ENCODE data around the gene MPRIP.

MPRIP gene

DNA sequence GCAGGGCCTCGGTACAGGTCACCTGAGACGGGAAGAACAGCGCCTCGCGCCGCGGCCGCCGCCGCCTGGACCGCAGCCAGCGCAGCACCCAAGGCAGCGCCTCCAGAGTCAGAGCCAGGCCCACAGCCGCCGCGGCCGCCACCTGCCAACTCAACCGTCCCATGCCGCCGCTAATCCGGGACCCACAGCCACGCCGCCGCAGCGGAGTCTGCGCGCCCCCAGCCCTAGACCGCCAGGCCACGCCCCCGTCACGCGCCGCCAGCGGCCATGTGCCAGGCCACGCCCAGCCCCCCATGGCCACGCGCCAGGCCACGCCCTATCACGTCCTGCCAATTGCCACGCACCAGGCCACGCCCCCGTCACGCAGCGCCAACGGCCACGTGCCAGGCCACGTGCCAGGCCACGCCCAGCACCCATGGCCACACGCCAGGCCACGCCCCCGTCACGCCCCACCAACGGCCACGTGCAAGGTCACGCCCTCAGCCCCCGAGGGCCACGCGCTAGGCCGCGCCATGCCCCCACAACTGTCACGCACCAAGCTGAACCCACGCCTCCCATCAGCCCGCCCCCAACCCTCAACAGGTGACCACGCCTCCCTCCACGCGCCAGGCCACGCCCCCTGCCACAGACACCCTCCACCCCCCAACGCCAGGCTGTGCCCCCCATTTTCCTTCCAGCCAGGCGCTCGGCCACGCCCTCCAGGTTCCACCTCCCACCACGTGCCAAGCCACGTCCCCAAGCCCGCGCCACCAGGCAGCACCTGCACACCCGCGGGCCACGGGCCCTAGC is 164.1 kb downstream of the MPRIP start, which contains the start of gene PLD6:
Gene PLD6, minus strand, starts transcription at position 210 of the 789 bp plus-strand sequence. Its CDS starts 47 bp downstream, at position 163.
- peak; percentile 68 to 71 for DNase-seq (ENCODE audit: low read depth in 2 of 2)

DNA sequence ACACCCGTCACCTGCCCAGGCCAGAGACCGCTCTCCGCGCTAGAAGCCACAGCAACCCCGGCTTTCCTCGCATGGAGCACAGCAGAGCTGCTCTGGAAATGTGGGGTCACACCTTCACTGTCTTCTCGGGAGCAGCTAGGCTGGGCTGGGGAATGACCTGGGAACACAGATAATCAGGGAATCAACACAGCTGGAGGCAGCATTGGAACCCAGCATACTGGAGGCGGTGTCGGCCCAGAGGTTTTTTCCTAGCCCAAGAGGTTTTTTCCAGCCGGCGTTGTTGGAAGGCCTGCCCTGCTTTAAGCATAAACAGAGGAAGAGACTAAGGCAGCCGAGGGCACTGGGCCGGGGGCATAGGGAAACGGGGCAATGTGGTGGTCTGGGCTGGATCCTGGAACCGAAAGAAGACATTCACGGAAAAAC is 164.7 kb downstream of the MPRIP start:
- no peak for DNase-seq (ENCODE audit: low read depth in 2 of 2)

DNA sequence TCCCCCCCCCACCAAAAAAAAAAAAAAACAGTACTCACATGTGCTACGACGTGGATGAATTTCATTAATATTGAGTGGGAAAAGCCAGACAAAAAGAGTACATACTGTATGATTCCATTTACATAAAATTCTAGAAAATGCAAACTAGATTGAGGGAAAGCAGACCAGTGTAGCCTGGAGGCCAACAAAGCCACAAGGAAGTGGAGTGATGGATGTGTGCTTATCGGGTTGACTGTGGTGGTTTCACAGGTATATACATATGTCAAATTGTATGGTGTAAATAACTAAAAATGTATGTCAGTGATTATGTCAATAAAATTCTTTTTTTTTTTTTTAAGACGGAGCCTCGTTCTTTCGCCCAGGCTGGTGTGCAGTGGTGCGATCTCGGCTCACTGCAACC is 165.7 kb downstream of the MPRIP start:
- DNase-seq (ENCODE audit: low read depth in 2 of 2), result no peak

DNA sequence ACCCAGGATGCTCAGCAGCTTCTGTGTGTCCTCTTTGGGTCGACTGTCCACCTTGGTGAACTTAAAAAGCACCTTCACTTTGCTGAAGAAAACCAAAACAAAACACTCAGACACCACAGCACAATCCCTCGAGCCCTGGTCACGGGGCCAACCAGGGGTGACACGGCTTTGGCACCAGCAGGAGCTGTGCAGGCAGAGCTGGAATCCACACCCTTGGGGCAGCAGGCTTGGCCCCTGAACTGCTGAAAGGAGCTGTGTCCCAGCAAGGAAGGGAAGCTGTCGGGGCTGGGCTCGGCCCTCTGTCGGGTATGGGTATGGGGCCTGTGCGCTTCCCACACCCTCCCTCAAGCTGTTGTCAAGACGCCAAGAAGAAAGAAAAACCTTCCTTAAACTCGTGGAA is 171.5 kb downstream of the MPRIP start:
- DNase-seq (ENCODE audit: low read depth in 2 of 2), result no peak

DNA sequence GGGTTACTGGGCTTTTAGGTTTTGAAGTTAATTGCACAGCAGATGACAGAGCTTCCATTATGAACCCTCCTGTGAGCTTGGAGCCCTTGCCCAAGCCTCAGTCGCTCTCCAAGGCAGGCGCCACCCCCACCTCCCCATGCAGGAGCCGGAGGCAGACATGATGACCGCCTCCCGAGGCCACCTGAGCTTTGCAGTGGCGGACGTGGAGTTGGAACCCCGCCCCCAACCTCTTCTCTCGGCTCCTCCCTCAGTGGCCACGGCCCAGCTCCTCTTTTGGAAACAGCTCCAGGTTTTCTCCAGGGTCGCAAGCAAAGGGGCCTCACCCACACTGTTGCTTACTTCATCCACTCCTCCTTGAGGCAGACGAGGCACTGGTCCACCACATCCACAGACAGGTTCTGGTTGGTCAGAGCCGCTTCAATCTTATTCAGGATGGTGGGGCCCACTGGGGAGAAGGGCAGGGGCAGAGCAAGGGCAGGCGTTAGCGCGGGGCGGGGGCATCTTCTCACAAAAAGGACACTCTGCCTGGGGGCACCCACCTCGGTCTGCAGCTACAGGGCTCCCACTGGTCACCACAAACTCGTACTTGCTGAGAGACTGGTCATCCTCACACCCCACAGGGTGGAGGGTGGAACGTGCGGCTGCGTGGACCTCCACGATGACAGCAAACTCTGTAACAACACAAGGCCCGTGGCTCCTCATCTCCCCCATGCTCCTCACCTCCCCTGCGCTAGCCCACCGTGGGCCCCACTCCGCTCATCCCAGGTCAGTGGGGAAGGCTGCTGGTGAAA is 172.6 kb downstream of the MPRIP start:
- DNase-seq (ENCODE audit: low read depth in 2 of 2), result no peak

DNA sequence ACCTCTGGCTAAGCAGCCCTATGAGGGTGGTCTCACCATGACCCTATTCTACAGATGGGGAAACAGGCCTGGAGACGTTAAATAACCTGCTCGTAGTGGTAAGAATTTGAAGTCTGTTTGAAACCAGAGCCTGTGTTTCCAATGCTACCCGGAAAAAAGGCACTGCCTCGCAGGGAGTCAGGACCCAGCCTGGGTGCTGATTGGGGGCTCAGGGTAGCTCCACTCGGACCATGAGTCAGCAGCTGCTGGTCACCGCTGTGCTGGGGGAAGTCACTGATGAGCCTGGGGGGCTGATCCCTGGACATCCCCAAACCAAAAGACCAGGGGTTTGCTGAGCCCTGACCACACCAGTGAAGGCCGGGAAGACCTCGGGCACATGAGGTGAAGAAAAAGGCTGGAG is 173.3 kb downstream of the MPRIP start:
- DNase-seq (ENCODE audit: low read depth in 2 of 2), result no peak

DNA sequence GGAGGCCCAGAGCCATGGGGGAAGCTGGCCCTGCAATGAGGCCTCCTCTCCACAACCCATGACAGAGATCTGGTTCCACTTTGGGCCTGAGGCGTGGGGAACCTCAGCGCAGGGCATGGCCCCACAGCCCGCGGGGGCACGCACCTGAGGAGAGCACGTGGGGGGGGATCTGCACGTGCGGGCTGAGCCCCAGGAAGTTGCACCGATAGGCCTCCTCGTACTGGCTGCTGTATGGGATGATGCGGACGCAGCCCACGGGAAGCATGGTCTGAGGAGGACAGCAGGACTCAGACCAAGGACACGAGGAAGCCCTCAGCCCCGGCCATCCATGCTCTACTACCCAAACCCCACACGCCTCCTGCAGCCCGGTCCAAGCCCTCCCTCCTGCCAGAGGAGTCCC is 174.0 kb downstream of the MPRIP start:
- no peak for DNase-seq (ENCODE audit: low read depth in 2 of 2)

DNA sequence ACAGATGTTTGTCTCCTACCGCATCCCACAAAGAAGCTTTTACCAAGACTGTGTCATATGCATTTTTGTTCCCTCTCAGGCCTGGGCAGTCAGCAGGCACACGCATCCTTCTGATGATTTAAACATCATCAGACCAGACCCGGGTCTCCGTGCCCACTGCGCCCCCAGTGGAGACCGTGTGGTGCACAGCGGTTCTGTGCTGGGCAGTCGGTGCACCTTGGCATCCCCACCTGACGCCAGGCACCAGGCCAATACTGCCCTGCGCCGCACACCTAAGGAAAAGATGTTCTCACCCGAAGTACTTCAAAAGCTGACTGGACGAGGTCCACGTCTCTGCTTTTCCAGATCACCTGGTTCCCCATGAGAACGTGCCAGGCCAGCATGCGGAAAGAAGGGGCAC is 174.5 kb downstream of the MPRIP start:
- DNase-seq (ENCODE audit: low read depth in 2 of 2), result no peak

DNA sequence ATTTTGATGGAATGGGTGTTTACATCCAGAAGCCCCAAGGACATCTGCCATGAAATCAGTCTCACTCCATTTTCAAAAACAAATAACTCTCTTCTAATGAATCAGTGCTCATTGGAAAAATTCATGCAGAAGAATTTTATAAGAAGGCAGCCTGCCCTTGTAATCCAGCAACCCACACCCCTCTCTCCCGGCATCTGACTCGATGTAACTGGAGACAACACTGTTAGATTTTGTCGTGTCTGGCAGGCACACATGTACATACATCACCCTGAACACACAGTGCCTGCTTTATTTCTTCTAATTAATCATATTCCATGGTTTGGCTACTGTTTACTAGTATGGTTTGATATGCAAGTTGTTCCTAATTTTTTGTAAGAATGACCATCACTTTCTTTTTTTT is 175.7 kb downstream of the MPRIP start:
- DNase-seq (ENCODE audit: low read depth in 2 of 2), result no peak

DNA sequence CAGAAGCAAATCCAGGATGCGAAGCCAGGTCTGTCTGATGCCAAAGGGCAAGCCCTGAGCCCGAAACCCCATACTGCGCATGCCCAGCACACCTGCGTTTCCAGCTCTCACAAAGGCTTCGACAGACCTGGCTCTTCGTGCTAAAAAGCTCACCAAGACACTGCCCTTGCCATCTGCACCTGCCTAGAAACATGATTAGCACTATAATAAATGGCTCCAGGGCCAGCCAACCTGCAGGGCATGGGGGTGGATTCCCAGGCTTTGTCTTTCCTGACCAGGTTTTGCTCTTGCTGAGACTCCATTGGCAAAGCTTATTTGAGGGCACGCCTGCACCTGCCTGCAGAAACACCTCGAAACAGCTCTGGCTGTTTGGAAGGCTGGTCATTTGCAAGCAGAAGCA is 178.3 kb downstream of the MPRIP start:
- DNase-seq (ENCODE audit: low read depth in 2 of 2), result no peak

DNA sequence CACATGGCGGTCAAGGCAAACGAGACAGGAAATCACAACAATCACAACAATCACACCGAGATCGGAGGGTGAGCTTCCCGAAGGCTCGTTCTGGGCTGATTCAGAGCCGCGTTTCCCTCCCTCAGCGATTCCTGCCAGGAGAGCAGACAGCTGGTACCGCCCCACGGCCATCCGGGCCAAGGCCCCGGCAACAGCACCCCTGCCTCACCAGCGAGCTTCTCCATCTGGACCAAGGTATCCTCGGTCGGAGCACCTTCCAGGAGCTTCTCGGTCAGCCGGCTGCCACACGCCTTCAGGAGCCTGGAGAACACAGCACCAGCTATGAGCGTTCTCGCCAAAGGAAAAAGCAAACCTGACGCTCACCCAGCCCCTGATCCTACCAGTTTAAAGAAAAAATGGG is 179.1 kb downstream of the MPRIP start:
- no peak for DNase-seq (ENCODE audit: low read depth in 2 of 2)

DNA sequence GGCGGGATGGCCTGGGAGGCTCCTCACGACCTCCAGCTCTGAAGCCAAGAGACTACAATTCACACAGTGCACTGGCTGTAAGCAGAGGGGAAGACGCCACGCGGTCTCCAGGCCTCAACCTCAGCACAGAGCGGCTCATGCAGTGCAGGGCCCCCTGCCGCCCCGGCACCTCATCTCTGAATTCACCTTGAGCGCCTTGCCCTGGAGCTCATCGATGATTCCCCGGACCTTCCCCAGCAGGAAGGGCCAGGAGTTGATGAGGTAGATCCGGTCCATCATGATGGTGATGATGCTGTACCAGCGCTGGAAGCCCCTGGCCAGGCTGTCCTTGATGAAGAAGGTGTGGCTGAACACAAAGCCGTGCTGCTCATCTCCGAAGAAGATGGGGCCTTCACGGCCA is 181.5 kb downstream of the MPRIP start:
- no peak for DNase-seq (ENCODE audit: low read depth in 2 of 2)

DNA sequence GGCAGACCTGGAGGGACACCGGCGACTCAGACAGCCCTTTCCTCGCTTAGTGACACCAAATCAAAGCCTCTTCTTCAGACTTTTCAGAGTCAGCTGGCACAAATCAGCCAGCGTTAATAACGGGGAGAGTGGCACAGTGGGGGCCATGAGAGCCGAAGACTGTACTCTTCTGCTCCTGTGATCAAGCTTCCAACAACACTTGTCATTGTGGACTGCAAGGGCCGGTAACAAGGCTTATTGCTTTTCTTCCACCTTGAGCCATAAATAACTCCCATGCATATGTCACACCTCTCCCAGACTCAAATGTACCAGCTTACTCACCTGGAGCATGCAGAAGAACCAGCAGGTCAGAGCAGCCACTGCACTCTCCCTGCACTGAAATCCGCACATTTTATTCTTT is 181.9 kb downstream of the MPRIP start:
- no peak for DNase-seq (ENCODE audit: low read depth in 2 of 2)

DNA sequence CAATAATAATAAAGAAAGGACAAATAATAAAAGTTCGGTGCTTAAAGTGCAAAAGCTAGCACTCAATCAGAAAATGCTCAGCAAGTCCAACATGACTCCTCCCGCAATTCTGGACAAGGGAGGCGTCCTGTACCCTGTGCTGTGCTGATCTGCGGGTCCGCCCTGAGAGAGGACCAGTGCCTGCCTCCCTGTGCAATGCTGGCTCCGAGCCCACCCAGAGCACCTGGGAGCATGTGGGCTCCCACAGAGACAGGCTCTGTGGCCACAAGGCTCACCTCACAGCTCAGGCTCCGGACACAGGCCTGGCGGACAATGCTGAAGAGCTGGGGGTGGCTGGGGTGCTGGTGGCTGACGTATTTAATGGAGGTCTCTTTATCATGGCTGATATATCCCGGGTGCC is 183.6 kb downstream of the MPRIP start:
- DNase-seq (ENCODE audit: low read depth in 2 of 2), result no peak

DNA sequence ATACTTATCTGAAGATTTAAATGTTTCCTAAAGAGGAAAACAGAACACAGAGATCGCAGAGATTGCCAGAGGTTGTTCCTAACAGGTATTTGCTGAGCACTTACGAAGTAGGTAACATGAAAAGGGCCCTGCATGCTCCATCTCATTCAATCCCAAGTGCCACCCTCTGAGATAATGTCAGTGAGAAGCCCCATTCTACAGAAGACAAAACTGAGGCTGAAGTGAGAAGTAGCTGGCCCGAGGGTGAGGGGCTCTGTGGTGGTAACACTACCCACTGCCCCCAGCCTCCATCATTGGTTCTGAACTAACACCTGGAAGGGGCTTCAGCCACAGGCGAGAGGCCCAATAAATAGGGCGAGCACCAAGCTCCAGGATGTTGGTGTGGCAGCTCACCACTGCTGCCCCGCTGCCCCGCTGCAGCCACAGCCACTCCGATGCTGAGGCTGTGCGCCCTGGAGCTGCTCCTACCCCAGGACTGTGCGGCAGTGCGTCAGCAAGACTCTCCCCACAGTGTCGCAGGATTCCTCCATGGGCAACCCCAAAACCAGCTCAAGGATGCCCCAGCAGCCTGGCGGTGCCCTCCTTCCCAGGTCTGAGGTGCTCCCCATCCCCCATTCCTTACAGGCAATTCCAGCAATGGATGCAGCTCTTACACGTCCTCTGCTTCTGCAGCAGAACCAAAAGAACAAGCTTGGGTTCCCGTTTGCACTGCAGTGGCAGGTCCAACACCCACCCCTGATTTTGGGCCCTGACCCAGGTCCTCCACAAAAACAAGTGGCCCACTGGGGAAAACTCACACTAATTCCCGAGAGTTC is 184.4 kb downstream of the MPRIP start:
- DNase-seq (ENCODE audit: low read depth in 2 of 2), result no peak

DNA sequence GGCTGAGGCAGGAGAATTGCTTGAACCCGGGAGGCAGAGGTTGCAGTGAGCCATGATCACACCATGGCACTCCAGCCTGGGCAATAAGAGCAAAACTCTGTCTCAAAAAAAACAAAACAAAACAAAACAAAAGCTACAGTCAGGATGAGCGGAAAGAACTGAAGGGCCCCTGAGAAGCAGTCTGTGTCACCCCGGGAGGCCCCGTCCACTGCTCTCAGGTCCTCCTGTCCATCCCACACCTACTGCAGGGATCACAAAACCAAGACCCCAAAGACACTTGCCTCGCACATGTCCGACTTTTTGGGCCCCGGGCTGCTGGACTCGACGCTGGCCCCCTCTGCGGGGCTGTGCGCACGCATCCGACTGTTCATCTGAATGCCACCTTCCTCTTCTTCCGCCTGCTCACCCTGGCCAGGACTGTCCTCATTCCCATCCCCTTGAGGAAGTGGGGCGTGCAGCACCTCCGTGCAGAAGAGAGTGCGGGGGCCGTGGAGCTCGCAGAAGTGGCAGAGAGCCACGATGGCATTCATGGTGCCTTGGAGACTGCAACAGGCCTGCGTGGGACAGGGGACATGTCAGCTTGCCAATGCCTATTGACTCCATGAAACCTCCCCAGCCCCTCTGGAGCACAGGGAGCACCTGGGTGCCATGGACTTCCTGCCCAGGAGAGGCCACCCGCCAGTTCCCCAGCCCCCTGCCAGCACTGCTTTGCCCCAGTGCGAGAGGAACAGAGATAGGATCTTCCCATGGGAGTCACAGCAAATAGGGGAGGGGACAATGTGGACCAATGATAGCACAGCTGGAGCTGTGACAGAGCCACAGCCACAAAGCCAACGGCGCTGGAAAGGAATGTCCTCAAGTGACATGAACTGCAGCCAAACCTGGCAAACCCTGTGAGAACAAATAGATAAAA is 185.6 kb downstream of the MPRIP start:
- no peak for DNase-seq (ENCODE audit: low read depth in 2 of 2)

DNA sequence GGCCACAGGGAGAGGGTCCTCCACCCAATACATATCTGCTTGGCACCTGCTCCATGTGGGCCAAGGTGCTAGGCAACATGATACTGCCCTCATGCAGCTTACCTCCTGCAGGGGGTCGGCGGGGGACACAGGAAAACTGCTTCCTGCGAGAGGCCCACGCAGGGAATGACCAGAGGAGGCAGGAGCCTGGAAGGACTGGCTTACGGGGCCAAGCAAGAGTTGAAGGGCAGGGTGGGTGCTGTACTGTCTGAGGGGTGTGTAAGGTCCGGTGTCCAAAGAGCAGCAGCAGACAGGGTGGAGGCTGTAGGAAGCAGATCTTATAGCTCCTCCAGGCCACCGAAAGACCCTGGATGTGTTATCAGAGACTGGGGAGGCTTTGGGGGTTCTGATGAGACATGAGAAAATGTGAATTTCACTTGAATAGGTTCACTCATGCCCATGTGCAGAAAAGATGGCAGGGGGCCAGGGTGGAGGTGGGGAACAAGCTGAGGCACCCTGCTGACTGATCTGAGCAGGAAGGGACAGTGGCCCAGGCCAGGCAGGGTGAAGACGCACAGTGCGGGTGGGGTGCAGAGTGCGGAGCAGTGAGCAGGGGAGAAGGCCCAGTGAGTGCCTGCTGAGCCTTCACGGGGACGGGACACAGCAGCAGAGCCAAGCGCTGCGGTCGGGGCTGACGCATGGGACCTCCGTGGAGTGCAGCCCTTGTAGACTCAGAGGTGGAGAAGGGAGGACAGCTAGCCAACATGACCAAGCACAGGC is 186.4 kb downstream of the MPRIP start:
- no peak for DNase-seq (ENCODE audit: low read depth in 2 of 2)

DNA sequence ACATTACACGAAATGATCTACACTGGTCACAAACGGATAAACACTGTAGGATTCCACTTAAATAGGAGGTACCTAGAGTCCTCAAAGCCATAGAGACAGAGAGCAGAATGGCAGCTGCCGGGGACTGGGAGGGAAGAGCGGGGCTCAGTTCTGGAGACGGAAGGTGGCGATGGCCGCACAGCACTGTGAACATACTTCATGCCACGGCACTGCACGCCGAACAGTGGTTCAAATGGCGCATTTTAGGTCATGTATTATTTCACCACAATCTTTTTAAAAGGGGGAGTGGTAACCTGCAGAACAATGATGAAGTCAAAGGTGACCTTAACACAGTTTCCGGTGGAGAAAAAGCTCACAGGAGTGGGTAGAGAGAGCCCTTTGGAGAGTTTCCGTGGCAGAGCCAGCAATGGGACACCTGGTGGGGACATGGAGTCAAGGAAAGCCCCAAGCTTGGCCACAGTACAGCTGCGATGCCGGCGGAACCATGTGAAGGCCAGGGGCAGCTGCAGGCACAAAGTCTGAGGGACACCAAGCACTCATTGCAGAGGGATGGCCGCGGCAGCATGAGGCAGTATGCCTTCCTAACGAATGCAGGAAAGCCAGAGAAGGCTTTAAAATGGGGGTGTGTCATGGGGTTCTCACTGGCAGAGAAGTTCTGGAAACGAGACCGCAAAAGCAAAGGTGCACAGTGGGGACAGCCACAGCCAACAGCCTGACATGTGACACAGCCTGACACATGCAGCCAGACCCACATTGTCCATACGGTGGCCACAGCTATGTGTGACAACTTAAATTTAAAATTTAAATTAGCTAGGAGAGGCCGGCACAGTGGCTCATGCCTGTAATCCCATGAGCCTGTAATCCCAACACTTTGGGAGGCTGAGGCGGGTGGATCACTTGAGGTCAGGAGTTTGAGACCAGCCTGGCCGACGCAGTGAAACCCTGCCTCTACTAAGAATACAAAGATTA is 187.4 kb downstream of the MPRIP start:
- DNase-seq (ENCODE audit: low read depth in 2 of 2), result no peak

DNA sequence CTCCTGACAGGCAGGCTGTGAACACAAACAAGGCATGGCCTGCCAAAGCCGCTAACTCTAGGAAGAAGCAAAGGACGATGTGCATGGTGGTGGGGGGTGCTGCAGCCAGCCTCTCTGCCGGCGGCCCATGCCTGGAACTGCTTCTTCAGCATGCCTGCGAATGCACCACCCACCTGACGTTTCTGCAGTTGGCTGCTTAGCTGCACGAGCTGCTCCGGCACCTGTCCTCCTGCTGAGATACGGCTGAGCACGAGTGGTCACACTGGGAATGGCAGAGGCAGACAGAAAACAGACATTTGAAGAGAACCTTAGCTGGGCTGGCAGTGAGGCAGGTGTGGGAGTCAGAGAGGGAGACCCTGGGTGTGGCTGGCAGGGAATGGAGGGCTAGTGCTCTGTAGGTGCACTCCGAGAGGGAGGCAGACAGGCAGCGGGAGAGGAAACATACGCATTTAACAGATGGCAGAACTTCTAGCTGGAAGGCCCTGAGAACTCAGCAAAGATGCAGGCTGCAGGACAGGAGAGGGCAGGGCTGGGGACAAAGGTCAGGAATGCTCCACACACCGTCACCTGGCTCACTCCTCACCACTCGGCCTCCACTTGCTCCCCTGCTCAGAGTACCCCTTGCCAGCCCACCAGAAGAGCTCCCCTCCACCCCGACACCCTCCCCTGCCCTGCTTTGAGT is 189.5 kb downstream of the MPRIP start:
- DNase-seq (ENCODE audit: low read depth in 2 of 2), result no peak
